ENCODE data around the gene IL33.
"Not testable (repeated sequence)": the region's sequence is repeated elsewhere in the genome, so short reads cannot be mapped to it uniquely, and the experiment has no call there.

The IL33 gene, protein sequence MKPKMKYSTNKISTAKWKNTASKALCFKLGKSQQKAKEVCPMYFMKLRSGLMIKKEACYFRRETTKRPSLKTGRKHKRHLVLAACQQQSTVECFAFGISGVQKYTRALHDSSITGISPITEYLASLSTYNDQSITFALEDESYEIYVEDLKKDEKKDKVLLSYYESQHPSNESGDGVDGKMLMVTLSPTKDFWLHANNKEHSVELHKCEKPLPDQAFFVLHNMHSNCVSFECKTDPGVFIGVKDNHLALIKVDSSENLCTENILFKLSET

GRCh38 chr9:6215562-6215961, at the start of gene IL33:
Gene IL33 (plus strand): TSS chr9:6215807. CDS start chr9:6241695, 25,888 bp downstream.
- DNase-seq (ENCODE audit: low spot score): peak; percentile 43

GRCh38 chr9:6171667-6172066, 43.9 kb upstream of the IL33 start:
- no peak for DNase-seq (ENCODE audit: low spot score)

GRCh38 chr9:6173914-6174313, 41.7 kb upstream of the IL33 start:
- DNase-seq (ENCODE audit: low spot score): no peak

GRCh38 chr9:6182549-6183226, 32.9 kb upstream of the IL33 start:
- DNase-seq (ENCODE audit: low spot score): not testable (repeated sequence)

GRCh38 chr9:6183227-6183551, 32.4 kb upstream of the IL33 start:
- DNase-seq (ENCODE audit: low spot score): no peak

DNA sequence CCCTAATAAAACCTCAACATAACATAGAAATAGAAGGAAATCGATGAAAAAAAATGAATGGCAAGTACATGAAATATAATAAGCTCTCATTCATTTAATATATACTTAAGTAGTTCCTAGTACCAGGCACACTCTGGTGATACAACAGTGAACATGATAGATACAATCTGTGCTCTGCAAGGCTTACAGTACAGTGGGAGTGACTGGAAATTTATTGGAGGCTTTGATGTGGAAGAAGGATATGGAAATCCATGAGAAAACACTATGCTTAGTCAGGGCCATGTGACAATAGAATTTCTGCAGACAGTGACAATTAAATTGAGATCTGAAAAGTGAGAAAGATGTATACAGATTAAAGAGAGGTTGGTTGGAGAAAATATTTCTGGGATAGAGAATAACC, 32.0 kb upstream of the IL33 start:
- no peak for DNase-seq (ENCODE audit: low spot score)

- DNase-seq (ENCODE audit: low spot score): no peak
These were observed 30.6 kb upstream of the IL33 start for GRCh38 chr9:6184749-6185645.

GRCh38 chr9:6186691-6187090, 28.9 kb upstream of the IL33 start:
- no peak for DNase-seq (ENCODE audit: low spot score)

GRCh38 chr9:6187272-6187671, 28.3 kb upstream of the IL33 start:
- no peak for DNase-seq (ENCODE audit: low spot score)

GRCh38 chr9:6188466-6188865, 27.1 kb upstream of the IL33 start:
- no peak for DNase-seq (ENCODE audit: low spot score)

DNA sequence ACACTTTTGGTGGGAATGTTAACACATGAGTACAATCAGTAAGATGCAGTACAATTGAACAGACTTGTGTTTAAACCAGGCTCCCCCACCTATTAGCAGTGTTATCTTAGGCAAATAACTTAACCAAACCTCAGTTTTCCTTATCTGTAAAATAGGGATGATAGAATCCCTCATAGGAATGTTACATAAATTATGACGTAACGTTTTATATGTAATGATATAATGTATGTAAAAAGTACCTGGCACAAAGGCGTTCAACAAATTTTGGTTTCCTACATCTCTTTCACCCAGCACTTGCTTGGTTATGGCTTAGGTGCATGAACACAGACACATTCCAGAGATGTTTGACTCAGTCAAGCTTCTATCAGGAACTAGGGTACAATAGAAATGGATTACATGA, 26.7 kb upstream of the IL33 start:
- no peak for DNase-seq (ENCODE audit: low spot score)

- DNase-seq (ENCODE audit: low spot score): no peak
These were observed 20.7 kb upstream of the IL33 start for GRCh38 chr9:6194934-6195333.

GRCh38 chr9:6195714-6196360, 19.8 kb upstream of the IL33 start:
- DNase-seq (ENCODE audit: low spot score): no peak

DNA sequence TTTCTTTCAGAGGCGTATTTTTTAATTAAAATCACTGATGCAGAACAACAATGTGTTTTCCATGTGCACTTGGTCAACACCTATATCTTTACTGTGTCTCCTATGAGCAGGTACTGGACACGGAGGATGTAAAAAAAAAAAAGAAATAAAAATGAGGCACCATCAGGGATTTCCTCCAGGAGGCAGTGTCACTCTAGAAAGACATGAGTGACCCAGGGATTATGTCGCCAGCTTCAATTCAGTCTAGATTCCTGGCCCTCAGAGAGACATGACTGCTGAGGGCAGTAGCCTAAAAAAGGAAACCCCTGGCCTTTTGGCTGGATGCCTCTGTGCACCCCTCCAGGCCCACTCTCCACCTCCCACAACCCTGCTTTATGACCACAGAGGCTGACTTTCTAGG, 18.3 kb upstream of the IL33 start:
- no peak for DNase-seq (ENCODE audit: low spot score)

DNA sequence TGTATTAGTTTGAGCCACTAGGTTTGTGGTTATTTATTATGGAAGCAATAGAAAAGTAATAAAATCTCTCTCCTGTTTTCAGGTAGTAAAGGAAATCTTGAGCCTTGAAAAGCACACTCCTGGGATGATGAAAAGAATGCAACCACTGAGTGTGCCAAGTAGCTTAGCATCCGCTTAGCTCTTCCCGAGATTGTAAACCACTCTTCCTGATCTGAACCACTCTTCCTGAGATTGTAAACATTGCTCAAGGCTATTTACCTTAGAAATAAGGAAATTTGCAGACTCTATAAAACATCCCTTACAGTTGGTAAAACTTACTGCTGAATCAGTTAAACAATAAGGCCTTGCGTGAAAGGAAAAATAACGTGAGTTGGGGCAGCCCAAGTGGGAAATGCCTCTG, 17.4 kb upstream of the IL33 start:
- no peak for DNase-seq (ENCODE audit: low spot score)

DNA sequence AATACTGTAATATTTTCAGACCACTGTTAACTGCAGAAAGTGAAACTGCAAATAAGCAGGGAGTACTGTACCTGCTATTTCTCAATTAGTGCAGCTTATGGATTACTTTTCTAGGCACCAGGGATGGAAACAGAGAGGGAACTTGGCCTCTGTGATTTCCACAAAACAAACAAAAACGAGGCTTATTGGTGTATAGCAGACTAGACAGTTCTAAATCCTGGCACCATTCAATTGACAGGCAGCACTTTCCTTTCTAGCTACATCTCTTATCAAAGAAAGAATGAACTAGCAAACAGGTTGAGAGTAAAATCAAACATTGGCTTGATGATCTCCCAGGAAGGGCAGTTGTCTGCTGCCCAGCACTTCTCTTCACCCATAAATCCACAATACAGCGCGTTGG, 16.0 kb upstream of the IL33 start:
- DNase-seq (ENCODE audit: low spot score): no peak

DNA sequence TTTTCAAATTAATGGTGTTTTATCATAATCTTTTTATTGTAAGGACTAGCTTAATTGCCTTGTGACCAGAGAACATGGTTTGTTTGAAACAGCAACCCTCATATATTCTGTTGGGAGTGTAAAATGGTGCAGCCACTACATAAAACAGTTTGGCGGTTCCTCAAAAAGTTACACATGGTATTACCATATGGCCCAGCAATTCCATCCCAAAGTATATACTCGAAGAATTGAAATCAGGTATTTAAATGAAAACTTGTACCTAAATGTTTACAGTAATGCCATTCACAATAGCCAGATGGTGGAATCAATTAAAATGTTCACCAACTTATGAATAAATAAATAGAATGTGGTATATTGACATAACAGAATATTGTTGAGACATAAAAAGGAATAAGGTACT, 14.8 kb upstream of the IL33 start:
- DNase-seq (ENCODE audit: low spot score): no peak

GRCh38 chr9:6209966-6210365, 5.6 kb upstream of the IL33 start:
- DNase-seq (ENCODE audit: low spot score): no peak

GRCh38 chr9:6212722-6213375, 2.8 kb upstream of the IL33 start:
- DNase-seq (ENCODE audit: low spot score): no peak

DNA sequence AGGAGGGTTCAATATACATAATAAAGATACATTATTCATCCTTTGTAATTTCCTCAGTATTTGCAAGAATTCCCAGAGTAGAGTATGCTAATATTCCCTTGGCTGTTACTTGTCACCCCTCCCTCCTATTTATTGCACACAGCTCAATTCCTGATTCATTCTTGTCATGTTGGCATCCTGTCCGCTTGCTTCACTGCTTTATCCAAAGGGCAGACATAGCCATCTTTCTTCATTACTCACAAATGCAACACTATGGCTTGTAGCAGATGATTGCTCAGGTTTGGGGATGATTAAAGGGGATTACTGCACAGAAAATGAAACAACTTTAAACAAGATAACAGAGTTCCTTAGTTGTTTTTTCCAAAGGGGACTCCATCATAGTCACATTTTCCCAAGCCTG, 1.2 kb upstream of the IL33 start:
- DNase-seq (ENCODE audit: low spot score): no peak

GRCh38 chr9:6214903-6215302, 704 bp upstream of the IL33 start:
- no peak for DNase-seq (ENCODE audit: low spot score)

DNA sequence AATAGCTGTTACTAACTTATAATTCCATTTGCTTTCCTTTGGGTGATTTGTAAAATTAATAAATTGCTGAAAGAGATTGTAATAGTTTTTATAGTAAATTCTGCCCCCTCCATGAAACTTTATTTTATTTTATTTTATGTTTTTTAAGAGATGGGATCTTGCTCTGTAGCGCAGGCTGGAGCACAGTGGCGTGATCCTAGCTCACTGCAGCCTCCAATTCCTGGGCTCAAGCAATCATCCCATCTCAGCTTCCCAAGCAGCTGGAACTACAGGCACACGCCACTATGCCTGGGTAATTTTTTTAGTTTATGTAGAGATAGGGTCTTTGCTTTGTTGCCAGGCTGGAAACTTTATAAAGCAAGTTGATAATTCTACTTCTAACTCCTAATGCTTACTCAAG, 395 bp downstream of the IL33 start:
- DNase-seq (ENCODE audit: low spot score): no peak

Measured in globus pallidus (tissue), 1 donor.